Astrocyte of the cerebellum (primary cell): ENCODE measurements around the gene PCDHB6.
"Not testable (repeated sequence)": the region's sequence is repeated elsewhere in the genome, so short reads cannot be mapped to it uniquely, and the experiment has no call there.

Experiments
- DNase-seq: peaks from one replicate; pipeline ENCODE4 v3.0.0-alpha.2; 2011; ENCODE audit warnings: low read depth
- H3K4me3 ChIP-seq: 2 replicates; pipeline ENCODE4 v1.5.1; 2011; ENCODE audit warnings: mild to moderate bottlenecking, low read depth, low read length, moderate library complexity
- in situ Hi-C: cut with HindIII; loops from 2 replicates; pipeline ENCODE4 v1.10.0; 2017; ENCODE audit warnings: low sequenced_read_pairs
- TF ChIP-seq, protein P1 (sequence below): IDR thresholded peaks from 2 replicates; pipeline ENCODE4 v1.5.1; 2012; ENCODE audit warnings: low read length, low read depth, moderate library complexity, mild to moderate bottlenecking; ENCODE audit errors: missing control alignments

Gene PCDHB6

GRCh38 chr5:141150993-141151325, 1.1 kb downstream of the PCDHB6 start:
- in situ Hi-C loops = no loop called here
- TF ChIP-seq, protein P1, sequence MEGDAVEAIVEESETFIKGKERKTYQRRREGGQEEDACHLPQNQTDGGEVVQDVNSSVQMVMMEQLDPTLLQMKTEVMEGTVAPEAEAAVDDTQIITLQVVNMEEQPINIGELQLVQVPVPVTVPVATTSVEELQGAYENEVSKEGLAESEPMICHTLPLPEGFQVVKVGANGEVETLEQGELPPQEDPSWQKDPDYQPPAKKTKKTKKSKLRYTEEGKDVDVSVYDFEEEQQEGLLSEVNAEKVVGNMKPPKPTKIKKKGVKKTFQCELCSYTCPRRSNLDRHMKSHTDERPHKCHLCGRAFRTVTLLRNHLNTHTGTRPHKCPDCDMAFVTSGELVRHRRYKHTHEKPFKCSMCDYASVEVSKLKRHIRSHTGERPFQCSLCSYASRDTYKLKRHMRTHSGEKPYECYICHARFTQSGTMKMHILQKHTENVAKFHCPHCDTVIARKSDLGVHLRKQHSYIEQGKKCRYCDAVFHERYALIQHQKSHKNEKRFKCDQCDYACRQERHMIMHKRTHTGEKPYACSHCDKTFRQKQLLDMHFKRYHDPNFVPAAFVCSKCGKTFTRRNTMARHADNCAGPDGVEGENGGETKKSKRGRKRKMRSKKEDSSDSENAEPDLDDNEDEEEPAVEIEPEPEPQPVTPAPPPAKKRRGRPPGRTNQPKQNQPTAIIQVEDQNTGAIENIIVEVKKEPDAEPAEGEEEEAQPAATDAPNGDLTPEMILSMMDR = no peak
- no peak overlapping the region for H3K4me3 ChIP-seq
- no peak for DNase-seq

DNA sequence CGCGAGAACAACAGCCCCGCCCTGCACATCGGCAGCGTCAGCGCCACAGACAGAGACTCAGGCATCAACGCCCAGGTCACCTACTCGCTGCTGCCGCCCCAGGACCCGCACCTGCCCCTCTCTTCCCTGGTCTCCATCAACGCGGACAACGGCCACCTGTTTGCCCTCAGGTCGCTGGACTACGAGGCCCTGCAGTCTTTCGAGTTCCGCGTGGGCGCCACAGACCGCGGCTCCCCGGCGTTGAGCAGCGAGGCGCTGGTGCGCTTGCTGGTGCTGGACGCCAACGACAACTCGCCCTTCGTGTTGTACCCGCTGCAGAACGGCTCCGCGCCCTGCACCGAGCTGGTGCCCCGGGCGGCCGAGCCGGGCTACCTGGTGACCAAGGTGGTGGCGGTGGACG, 1.8 kb downstream of the PCDHB6 start:
- in situ Hi-C loops, H3K4me3 ChIP-seq, DNase-seq: not testable (repeated sequence)

DNA sequence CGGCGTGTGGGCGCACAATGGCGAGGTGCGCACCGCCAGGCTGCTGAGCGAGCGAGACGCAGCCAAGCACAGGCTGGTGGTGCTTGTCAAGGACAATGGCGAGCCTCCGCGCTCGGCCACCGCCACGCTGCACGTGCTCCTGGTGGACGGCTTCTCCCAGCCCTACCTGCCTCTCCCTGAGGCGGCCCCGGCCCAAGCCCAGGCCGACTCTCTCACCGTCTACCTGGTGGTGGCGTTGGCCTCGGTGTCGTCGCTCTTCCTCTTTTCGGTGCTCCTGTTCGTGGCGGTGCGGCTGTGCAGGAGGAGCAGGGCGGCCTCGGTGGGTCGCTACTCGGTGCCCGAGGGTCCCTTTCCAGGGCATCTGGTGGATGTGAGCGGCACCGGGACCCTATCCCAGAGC, 2.2 kb downstream of the PCDHB6 start:
- DNase-seq, H3K4me3 ChIP-seq, in situ Hi-C loops: not testable (repeated sequence)

GRCh38 chr5:141155540-141156374, 5.9 kb downstream of the PCDHB6 start:
- H3K4me3 ChIP-seq = no peak overlapping the region
- DNase-seq = no peak
- TF ChIP-seq, protein P1 = no peak
- in situ Hi-C loops = no loop called here

GRCh38 chr5:141157356-141157755, 7.5 kb downstream of the PCDHB6 start:
- in situ Hi-C loops, H3K4me3 ChIP-seq, DNase-seq: not testable (repeated sequence)

DNA sequence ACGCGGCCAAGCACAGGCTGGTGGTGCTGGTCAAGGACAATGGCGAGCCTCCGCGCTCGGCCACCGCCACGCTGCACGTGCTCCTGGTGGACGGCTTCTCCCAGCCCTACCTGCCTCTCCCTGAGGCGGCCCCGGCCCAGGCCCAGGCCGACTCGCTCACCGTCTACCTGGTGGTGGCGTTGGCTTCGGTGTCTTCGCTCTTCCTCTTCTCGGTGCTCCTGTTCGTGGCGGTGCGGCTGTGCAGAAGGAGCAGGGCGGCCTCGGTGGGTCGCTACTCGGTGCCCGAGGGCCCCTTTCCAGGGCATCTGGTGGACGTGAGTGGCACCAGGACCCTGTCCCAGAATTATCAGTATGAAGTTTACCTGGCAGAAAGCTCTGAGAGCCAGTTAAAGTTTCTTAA, 8.0 kb downstream of the PCDHB6 start:
- H3K4me3 ChIP-seq, DNase-seq, in situ Hi-C loops: not testable (repeated sequence)

DNA sequence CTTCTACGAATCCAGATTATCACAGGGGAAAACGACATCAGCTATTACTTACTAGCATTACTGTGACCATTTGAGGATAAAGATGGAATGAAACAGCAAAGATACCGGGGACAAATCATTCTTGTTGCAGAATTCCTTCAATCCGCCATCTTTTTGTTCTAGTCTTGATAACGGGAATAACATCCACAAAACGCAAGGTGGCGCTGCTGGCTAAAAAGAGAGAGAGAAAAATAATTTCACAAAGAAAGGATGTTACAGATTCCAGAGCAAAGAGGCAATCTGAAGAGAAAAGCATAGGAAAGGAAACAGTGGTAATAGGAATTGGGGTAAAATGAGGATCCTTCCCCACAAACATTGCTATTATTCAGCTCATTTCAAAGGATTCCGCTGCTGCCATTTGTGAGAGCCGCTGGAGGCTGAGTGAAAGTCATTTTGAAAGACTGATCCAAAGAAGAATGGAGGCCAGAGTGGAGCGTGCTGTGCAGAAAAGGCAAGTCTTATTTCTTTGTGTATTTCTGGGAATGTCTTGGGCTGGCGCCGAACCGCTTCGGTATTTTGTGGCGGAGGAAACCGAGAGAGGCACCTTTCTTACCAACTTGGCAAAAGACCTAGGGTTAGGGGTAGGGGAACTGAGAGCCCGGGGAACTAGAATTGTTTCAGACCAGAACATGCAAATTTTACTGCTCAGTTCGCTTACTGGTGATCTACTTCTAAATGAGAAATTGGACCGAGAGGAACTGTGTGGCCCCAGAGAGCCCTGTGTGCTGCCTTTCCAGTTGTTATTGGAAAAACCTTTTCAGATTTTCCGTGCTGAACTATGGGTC, 22.7 kb downstream of the PCDHB6 start, which contains the start of gene PCDHB7:
Gene PCDHB7 (plus strand): TSS at position 264 of the 824 bp plus-strand sequence. CDS start 192 bp downstream, at position 456.
- no peak for DNase-seq
- TF ChIP-seq, protein P1 = peak; percentile 31
- no peak within 1 kb of the TSS for H3K4me3 ChIP-seq
- in situ Hi-C loops = no loop called here

DNA sequence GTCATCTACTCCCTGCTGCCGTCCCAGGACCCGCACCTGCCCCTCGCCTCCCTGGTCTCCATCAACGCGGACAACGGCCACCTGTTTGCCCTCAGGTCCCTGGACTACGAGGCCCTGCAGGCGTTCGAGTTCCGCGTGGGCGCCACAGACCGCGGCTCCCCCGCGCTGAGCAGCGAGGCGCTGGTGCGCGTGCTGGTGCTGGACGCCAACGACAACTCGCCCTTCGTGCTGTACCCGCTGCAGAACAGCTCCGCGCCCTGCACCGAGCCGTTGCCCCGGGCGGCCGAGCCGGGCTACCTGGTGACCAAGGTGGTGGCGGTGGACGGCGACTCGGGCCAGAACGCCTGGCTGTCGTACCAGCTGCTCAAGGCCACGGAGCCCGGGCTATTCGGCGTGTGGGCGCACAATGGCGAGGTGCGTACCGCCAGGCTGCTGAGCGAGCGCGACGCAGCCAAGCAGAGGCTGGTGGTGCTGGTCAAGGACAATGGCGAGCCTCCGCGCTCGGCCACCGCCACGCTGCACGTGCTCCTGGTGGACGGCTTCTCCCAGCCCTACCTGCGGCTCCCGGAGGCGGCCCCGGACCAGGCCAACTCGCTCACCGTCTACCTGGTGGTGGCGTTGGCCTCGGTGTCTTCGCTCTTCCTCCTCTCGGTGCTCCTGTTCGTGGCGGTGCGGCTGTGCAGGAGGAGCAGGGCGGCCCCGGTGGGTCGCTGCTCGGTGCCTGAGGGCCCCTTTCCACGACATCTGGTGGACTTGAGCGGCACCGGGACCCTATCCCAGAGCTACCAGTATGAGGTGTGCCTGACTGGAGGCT, 24.6 kb downstream of the PCDHB6 start:
- in situ Hi-C loops, H3K4me3 ChIP-seq: not testable (repeated sequence)

DNA sequence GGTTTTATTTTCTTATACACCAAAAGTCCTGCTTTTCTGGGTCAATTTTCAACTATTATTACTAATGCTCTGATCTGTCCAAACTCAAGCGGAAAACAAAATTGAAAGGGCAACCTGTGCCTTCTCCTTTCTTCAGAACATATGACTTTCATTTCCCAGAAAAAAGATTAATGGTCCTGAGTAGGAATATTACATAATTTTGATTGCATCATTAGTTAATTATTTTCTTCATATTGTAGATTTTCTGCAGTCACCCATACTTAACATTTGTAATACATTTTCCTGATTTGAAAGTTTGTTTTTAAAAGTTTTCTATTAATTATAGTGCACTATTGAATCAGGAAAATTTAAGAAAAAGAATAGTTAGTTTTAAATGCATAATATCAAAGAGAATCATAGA, 26.1 kb downstream of the PCDHB6 start:
- H3K4me3 ChIP-seq = no peak overlapping the region
- in situ Hi-C loops = no loop called here
- TF ChIP-seq, protein P1 = no peak
- DNase-seq = no peak

More for the DNA sequence above, 24.6 kb downstream of the PCDHB6 start:
- not testable (repeated sequence) for DNase-seq

DNA sequence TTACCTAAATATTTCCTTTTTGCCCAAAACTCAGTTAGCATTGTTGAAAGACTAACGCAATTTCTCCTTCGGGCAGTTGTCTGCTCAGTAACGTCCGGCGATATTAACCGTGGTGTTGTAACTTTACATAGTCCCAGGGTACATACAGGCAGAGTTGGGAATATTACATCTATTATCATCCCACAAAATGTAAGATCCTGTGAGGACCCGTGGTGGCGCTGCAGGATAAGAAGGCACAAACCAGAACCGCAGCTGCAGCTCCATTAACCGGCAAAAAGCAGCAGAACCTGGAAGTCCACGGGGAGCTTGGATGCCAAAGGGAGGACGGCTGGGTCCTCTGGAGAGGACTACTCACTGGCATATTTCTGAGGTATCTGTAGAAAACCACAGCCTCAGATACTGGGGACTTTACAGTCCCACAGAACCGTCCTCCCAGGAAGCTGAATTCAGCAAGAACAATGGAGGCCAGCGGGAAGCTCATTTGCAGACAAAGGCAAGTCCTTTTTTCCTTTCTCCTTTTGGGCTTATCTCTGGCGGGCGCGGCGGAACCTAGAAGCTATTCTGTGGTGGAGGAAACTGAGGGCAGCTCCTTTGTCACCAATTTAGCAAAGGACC, 27.8 kb downstream of the PCDHB6 start, which contains the start of gene PCDHB8:
Gene PCDHB8 (plus strand): TSS at position 214 of the 615 bp plus-strand sequence. CDS start 245 bp downstream, at position 459.
- not testable (repeated sequence) for H3K4me3 ChIP-seq

GRCh38 chr5:141179371-141179770, 29.5 kb downstream of the PCDHB6 start:
- in situ Hi-C loops = not testable (repeated sequence)

More for the DNA sequence above, 27.8 kb downstream of the PCDHB6 start, which contains the start of gene PCDHB8:
- in situ Hi-C loops, DNase-seq: not testable (repeated sequence)

More at GRCh38 chr5:141179371-141179770, 29.5 kb downstream of the PCDHB6 start:
- not testable (repeated sequence) for DNase-seq, H3K4me3 ChIP-seq
